K562 (cell line): ENCODE measurements around the gene LRMDA. TPM values are rescaled to one million over a fixed set of nuclear protein-coding genes. Genes with fewer than 3 reads are reported as not detected.

ENCODE experiments used
- ATAC-seq: fragments of 200-7000 bp; cut with Tn5 transposase; 3 replicates; pipeline ENCODE4 v1.9.1; 2020; ENCODE audit warnings: moderate library complexity
- BruUV-seq: library from RNA; stranded (reverse); fragments of 400-500 nt; replicated peaks from 2 replicates; lab custom pipeline; 2021; lab: Mats Ljungman, UMichigan
- CTCF ChIA-PET: fragments of 300-600 bp; formaldehyde crosslinking; extraction: SDS; loops from one replicate; lab custom pipeline; 2021; ENCODE audit warnings: low intra/inter-chr PET ratio; lab: Yijun Ruan, JAX
- POLR2A ChIA-PET: fragments of 300-600, 350-650 bp; sonication (Branson Sonifier 250); formaldehyde crosslinking; extraction: SDS; loops from one replicate; lab custom pipeline; 2021; ENCODE audit warnings: antibody characterized with exemption, inconsistent platforms; lab: Yijun Ruan, JAX
- DNase-seq, 4 experiments: peaks; one replicate each; pipeline versions ENCODE4 v3.0.0 to v3.0.0-alpha.2; 2011 to 2018; ENCODE audit warnings: low spot score in 3 of 4, mixed read lengths in 3 of 4; ENCODE audit errors: extremely low read depth in 1 of 4
- FAIRE-seq: peaks from 2 replicates; lab custom pipeline; 2011; peaks lifted over from hg19 to GRCh38; lab: Jason Lieb, UNC
- H2AFZ ChIP-seq: 2 replicates; pipeline ENCODE4 v1.6.0; 2011; ENCODE audit warnings: low read depth, low read length, control low read depth, inconsistent platforms
- H3K27ac ChIP-seq: fragments of 200-600 bp; 3 replicates; pipeline ENCODE4 v1.8.0; 2011; ENCODE audit warnings: low read depth, mild to moderate bottlenecking, control low read depth, inconsistent platforms, low read length, moderate library complexity, mixed read lengths; ENCODE audit errors: extremely low read depth
- H3K27me3 ChIP-seq, 2 experiments: fragments of 300-600 bp in 1 of 2; 2 replicates in 1 of 2; 3 replicates in 1 of 2; pipeline versions ENCODE4 v1.6.0 to v1.8.0; 2011; ENCODE audit warnings: inconsistent platforms in 2 of 2, low read length in 2 of 2, mild to moderate bottlenecking in 1 of 2, mixed read lengths in 1 of 2, moderate library complexity in 1 of 2; ENCODE audit not compliant: control insufficient read depth in 2 of 2, insufficient read depth in 2 of 2
- H3K36me3 ChIP-seq: fragments of 300-600 bp; 3 replicates; pipeline ENCODE4 v1.8.0; 2011; ENCODE audit warnings: mild to moderate bottlenecking, low read length, inconsistent platforms; ENCODE audit not compliant: control insufficient read depth, insufficient read depth
- H3K4me1 ChIP-seq, 2 experiments: fragments of 200-600 bp in 1 of 2; replicated peaks in 1 of 2; 2 replicates in 1 of 2; 3 replicates in 1 of 2; pipeline versions ENCODE4 v1.5.1 to v1.8.0; 2011; ENCODE audit warnings: inconsistent platforms in 2 of 2, low read length in 2 of 2, mild to moderate bottlenecking in 1 of 2, mixed read lengths in 1 of 2, moderate library complexity in 1 of 2; ENCODE audit not compliant: control insufficient read depth in 2 of 2, insufficient read depth in 2 of 2
- H3K4me2 ChIP-seq: 2 replicates; pipeline ENCODE4 v1.6.1; 2011; ENCODE audit warnings: low read length, control low read depth, inconsistent platforms, mixed read lengths; ENCODE audit not compliant: insufficient read depth
- H3K4me3 ChIP-seq: fragments of 200-600 bp; sonication (generic), shearing (Covaris generic); 2 replicates; pipeline ENCODE4 v1.5.1; 2016; ENCODE audit warnings: control low read depth, inconsistent platforms
- H3K79me2 ChIP-seq: fragments of 200-600 bp; 3 replicates; pipeline ENCODE4 v1.8.0; 2011; ENCODE audit warnings: low read length, inconsistent platforms; ENCODE audit not compliant: control insufficient read depth, insufficient read depth
- H3K9ac ChIP-seq, 2 experiments: 2 replicates each; pipeline versions ENCODE4 v1.6.0 to v1.6.1; 2011; ENCODE audit warnings: low read depth in 2 of 2, low read length in 2 of 2, control low read depth in 1 of 2, inconsistent platforms in 1 of 2, mild to moderate bottlenecking in 1 of 2, mixed read lengths in 1 of 2; ENCODE audit not compliant: insufficient read depth in 1 of 2
- H3K9me1 ChIP-seq: one replicate; pipeline ENCODE4 v1.6.0; 2011; ENCODE audit warnings: inconsistent platforms, mild to moderate bottlenecking, low read length, moderate library complexity; ENCODE audit not compliant: control insufficient read depth, insufficient read depth
- H3K9me3 ChIP-seq: replicated peaks from 2 replicates; pipeline ENCODE4 v1.5.1; 2011; ENCODE audit warnings: low read depth, low read length, inconsistent platforms; ENCODE audit not compliant: control insufficient read depth, insufficient read depth
- H4K20me1 ChIP-seq: replicated peaks from 2 replicates; pipeline ENCODE4 v1.6.1; 2011; ENCODE audit warnings: low read length, inconsistent platforms, mixed read lengths; ENCODE audit not compliant: control insufficient read depth, insufficient read depth
- EP300 ChIP-seq: IDR thresholded peaks from 2 replicates; pipeline ENCODE4 v1.6.1; 2012; ENCODE audit warnings: low read length, improper control_type of control experiment
- HMGN3 ChIP-seq: IDR thresholded peaks from 2 replicates; pipeline ENCODE4 v1.6.1; 2011; ENCODE audit warnings: borderline replicate concordance, low read depth, mild to moderate bottlenecking, mixed read lengths, low read length; ENCODE audit not compliant: insufficient read length; ENCODE audit errors: extremely low read depth
- NFATC3 ChIP-seq: fragments of 450-650 bp; IDR thresholded peaks from 2 replicates; pipeline ENCODE4 v1.6.1; 2017; ENCODE audit warnings: mild to moderate bottlenecking
- NFYB ChIP-seq: IDR thresholded peaks from 2 replicates; pipeline ENCODE4 v1.6.1; 2011; ENCODE audit warnings: mild to moderate bottlenecking, moderate library complexity; ENCODE audit not compliant: insufficient read length; ENCODE audit errors: extremely low read depth
- POLR2B ChIP-seq: fragments of 450-650 bp; IDR thresholded peaks from 2 replicates; pipeline ENCODE4 v1.6.1; 2018; ENCODE audit warnings: low read depth; ENCODE audit not compliant: partially characterized antibody
- RBM34 ChIP-seq: fragments of 200-400 bp; formaldehyde crosslinking; IDR thresholded peaks from 2 replicates; pipeline ENCODE4 v1.6.1; 2018; ENCODE audit warnings: low read length, borderline replicate concordance; ENCODE audit not compliant: insufficient read depth
- SIN3A ChIP-seq, 2 experiments: fragments of 150-350 bp in 1 of 2; IDR thresholded peaks; 2 replicates each; pipeline ENCODE4 v1.6.1; 2011 to 2016; ENCODE audit warnings: borderline replicate concordance in 2 of 2, low read depth in 2 of 2, low read length in 2 of 2, mild to moderate bottlenecking in 2 of 2, moderate library complexity in 2 of 2; ENCODE audit not compliant: control insufficient read depth in 1 of 2
- ZNF146 ChIP-seq: IDR thresholded peaks from one replicate; pipeline ENCODE4 v1.6.1; 2018; ENCODE audit warnings: missing compliant biosample characterization; ENCODE audit not compliant: unreplicated experiment
- WGBS: fragments of 100-300 bp; shearing (Covaris generic); methylation state at CpG from one replicate; pipeline ENCODE4 v1.1.6; 2016; ENCODE audit warnings: low coverage, mixed read lengths; ENCODE audit not compliant: insufficient coverage; ENCODE audit errors: missing lambda C conversion rate; 5-methylcytosine and 5-hydroxymethylcytosine counted together
- in situ Hi-C: fragments of 300-500 bp; cut with MboI; formaldehyde crosslinking; loops from 4 replicates; pipeline ENCODE4 v1.15.0; 2018; ENCODE audit warnings: inconsistent platforms, mixed read lengths
- intact Hi-C: fragments of 100-400 bp; cut with micrococcal nuclease; formaldehyde crosslinking; loops from 2 replicates; pipeline ENCODE4 v1.14.2; 2022
- polyA plus RNA-seq, 8 experiments: library from polyadenylated mRNA; depleted of rRNA in 4 of 8; stranded (reverse) in 5 of 8; unstranded in 3 of 8; fragments of >200 nt; fragmentation: Nextera tagmentation in 2 of 8; fragmentation: Illumina TruSeq in 1 of 8; extraction: Ambion mirVana in 2 of 8; extraction: Trizol in 1 of 8; gene quantifications; 2 replicates each; pipeline versions ENCODE4 v1.2.1 to v1.2.3, GENCODE V29; 2011 to 2014; ENCODE audit warnings: inconsistent platforms in 1 of 8, missing spikeins in 1 of 8
- total RNA-seq, 7 experiments: library from RNA; depleted of rRNA in 6 of 7; stranded (reverse); fragments of >200 nt in 6 of 7; fragmentation: Illumina TruSeq in 2 of 7; extraction: Trizol in 2 of 7; gene quantifications; 2 replicates each; pipeline versions ENCODE4 v1.2.1 to v1.2.3, GENCODE V29; 2011 to 2021; ENCODE audit warnings: low replicate concordance in 1 of 7
- TF ChIP-seq, protein P1 (sequence below): conservative IDR thresholded peaks from 2 replicates; pipeline ENCODE4 v1.6.1; 2011; ENCODE audit warnings: low read depth, mild to moderate bottlenecking, low read length; ENCODE audit not compliant: control insufficient read depth
- TF ChIP-seq, protein P2 (sequence below): fragments of 450-650 bp; IDR thresholded peaks from one replicate; pipeline ENCODE4 v1.6.1; 2018; ENCODE audit warnings: mild to moderate bottlenecking, moderate library complexity; ENCODE audit not compliant: partially characterized antibody
- TF ChIP-seq, protein P3 (sequence below): fragments of 250-450 bp; sonication (Bioruptor Pico); IDR thresholded peaks from 2 replicates; pipeline ENCODE4 v1.8.0; 2021; ENCODE audit warnings: moderate library complexity, mild to moderate bottlenecking, inconsistent platforms
- TF ChIP-seq, protein P4 (sequence below), 2 experiments: IDR thresholded peaks; 2 replicates each; pipeline ENCODE4 v1.6.1; 2011; ENCODE audit warnings: borderline replicate concordance in 1 of 2, control low read depth in 1 of 2, low read depth in 1 of 2, low read length in 1 of 2, mild to moderate bottlenecking in 1 of 2, mixed read lengths in 1 of 2, moderate library complexity in 1 of 2; ENCODE audit not compliant: insufficient read depth in 1 of 2, insufficient read length in 1 of 2, poor library complexity in 1 of 2, severe bottlenecking in 1 of 2; ENCODE audit errors: extremely low read depth in 1 of 2
- TF ChIP-seq, protein P5 (sequence below), 2 experiments: IDR thresholded peaks; 2 replicates each; pipeline ENCODE4 v1.6.1; 2012; ENCODE audit warnings: improper control_type of control experiment in 2 of 2, low read depth in 2 of 2, low read length in 2 of 2, borderline replicate concordance in 1 of 2

The LRMDA gene
- total and polyA plus RNA-seq, 9 of the 15 experiments (the other 6 are each of a cell fraction or from before 2014, with no cell fraction given): 0.25 TPM; not detected in 8

DNA sequence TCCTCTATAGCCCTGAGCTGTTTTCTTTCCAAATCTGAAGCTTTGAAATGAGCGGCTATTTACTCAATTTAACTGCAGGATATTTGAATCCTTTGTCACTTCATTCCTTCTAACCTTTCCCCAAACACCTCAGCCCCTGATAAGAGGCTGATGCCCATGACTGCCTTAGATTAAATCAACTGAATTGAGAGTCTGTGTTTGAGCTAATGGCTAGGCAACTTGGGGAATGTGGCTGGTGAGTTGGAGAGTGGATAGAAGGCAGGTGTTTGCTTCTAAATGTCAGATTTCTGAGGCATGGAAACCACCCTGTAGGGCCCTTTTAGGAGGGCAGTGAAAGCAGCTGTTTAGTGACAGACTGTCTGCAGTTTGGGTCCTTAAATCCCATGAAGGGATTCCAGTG, 759.9 kb downstream of the LRMDA start:
- DNase-seq: no peak
- H4K20me1 ChIP-seq: no peaks in the 10 kb centered on the region
- FAIRE-seq: no peak
- BruUV-seq: no TSS peak
- H2AFZ ChIP-seq: no peak overlapping the region
- H3K36me3 ChIP-seq: no peaks in the 10 kb centered on the region
- H3K9me1 ChIP-seq: no peaks in the 10 kb centered on the region
- H3K4me2 ChIP-seq: no peak overlapping the region
- no peak overlapping the region for H3K9ac ChIP-seq
- H3K4me1 ChIP-seq: no peaks in the 10 kb centered on the region
- in situ Hi-C loops: no loop called here
- no peaks in the 10 kb centered on the region for H3K9me3 ChIP-seq
- intact Hi-C loops: no loop called here
- H3K27me3 ChIP-seq: no peaks in the 10 kb centered on the region
- CTCF ChIA-PET: no interaction called here
- no peak overlapping the region for H3K4me3 ChIP-seq
- WGBS: 0% methylated on average over 1 of the region's 1 CpG
- POLR2A ChIA-PET: no interaction called here
- no peak for ATAC-seq
- H3K79me2 ChIP-seq: no peaks in the 10 kb centered on the region
- H3K27ac ChIP-seq: no peak overlapping the region
- TF ChIP-seq NFYB (no peak), EP300 (no peak), ZNF146 (no peak), SIN3A (IDR thresholded peaks at IDR 0.05; ENCODE audit: borderline replicate concordance in 2 of 2, control insufficient read depth in 1 of 2, low read depth in 2 of 2, low read length in 2 of 2) (no peak), RBM34 (no peak), NFATC3 (no peak), POLR2B (no peak), HMGN3 (no peak)
- TF ChIP-seq, protein P1, sequence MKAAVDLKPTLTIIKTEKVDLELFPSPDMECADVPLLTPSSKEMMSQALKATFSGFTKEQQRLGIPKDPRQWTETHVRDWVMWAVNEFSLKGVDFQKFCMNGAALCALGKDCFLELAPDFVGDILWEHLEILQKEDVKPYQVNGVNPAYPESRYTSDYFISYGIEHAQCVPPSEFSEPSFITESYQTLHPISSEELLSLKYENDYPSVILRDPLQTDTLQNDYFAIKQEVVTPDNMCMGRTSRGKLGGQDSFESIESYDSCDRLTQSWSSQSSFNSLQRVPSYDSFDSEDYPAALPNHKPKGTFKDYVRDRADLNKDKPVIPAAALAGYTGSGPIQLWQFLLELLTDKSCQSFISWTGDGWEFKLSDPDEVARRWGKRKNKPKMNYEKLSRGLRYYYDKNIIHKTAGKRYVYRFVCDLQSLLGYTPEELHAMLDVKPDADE: no peak
- TF ChIP-seq, protein P2, sequence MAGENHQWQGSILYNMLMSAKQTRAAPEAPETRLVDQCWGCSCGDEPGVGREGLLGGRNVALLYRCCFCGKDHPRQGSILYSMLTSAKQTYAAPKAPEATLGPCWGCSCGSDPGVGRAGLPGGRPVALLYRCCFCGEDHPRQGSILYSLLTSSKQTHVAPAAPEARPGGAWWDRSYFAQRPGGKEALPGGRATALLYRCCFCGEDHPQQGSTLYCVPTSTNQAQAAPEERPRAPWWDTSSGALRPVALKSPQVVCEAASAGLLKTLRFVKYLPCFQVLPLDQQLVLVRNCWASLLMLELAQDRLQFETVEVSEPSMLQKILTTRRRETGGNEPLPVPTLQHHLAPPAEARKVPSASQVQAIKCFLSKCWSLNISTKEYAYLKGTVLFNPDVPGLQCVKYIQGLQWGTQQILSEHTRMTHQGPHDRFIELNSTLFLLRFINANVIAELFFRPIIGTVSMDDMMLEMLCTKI: no peak
- TF ChIP-seq, protein P3, sequence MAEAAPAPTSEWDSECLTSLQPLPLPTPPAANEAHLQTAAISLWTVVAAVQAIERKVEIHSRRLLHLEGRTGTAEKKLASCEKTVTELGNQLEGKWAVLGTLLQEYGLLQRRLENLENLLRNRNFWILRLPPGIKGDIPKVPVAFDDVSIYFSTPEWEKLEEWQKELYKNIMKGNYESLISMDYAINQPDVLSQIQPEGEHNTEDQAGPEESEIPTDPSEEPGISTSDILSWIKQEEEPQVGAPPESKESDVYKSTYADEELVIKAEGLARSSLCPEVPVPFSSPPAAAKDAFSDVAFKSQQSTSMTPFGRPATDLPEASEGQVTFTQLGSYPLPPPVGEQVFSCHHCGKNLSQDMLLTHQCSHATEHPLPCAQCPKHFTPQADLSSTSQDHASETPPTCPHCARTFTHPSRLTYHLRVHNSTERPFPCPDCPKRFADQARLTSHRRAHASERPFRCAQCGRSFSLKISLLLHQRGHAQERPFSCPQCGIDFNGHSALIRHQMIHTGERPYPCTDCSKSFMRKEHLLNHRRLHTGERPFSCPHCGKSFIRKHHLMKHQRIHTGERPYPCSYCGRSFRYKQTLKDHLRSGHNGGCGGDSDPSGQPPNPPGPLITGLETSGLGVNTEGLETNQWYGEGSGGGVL (CRISPR knock-in tag): no peak
- TF ChIP-seq, protein P4, sequence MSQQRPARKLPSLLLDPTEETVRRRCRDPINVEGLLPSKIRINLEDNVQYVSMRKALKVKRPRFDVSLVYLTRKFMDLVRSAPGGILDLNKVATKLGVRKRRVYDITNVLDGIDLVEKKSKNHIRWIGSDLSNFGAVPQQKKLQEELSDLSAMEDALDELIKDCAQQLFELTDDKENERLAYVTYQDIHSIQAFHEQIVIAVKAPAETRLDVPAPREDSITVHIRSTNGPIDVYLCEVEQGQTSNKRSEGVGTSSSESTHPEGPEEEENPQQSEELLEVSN (IDR thresholded peaks at IDR 0.05; ENCODE audit: borderline replicate concordance in 1 of 2, extremely low read depth in 1 of 2, insufficient read depth in 1 of 2, insufficient read length in 1 of 2, low read depth in 1 of 2, low read length in 1 of 2, poor library complexity in 1 of 2, severe bottlenecking in 1 of 2): no peak
- TF ChIP-seq, protein P5, sequence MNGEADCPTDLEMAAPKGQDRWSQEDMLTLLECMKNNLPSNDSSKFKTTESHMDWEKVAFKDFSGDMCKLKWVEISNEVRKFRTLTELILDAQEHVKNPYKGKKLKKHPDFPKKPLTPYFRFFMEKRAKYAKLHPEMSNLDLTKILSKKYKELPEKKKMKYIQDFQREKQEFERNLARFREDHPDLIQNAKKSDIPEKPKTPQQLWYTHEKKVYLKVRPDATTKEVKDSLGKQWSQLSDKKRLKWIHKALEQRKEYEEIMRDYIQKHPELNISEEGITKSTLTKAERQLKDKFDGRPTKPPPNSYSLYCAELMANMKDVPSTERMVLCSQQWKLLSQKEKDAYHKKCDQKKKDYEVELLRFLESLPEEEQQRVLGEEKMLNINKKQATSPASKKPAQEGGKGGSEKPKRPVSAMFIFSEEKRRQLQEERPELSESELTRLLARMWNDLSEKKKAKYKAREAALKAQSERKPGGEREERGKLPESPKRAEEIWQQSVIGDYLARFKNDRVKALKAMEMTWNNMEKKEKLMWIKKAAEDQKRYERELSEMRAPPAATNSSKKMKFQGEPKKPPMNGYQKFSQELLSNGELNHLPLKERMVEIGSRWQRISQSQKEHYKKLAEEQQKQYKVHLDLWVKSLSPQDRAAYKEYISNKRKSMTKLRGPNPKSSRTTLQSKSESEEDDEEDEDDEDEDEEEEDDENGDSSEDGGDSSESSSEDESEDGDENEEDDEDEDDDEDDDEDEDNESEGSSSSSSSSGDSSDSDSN (IDR thresholded peaks at IDR 0.05; ENCODE audit: borderline replicate concordance in 1 of 2, low read depth in 2 of 2, low read length in 2 of 2): no peak
